RPMI7951 (cell line): ENCODE measurements around the gene CHST6. TPM values are rescaled to one million over a fixed set of nuclear protein-coding genes. Genes with fewer than 3 reads are reported as not detected.

ENCODE experiments used
- DNase-seq: peaks from one replicate; pipeline ENCODE4 v3.0.0-alpha.2; 2012; ENCODE audit warnings: low read depth
- total RNA-seq: library from RNA; depleted of rRNA; stranded (reverse); fragments of >200 nt; shearing (Covaris generic); gene quantifications from 2 replicates; pipeline ENCODE4 v1.2.3, GENCODE V29; 2014

CHST6 gene
- total RNA-seq, 1 experiment from 2014 or later: 0.96 TPM

GRCh38 chr16:75503801-75504200 lies 8.6 kb upstream of the CHST6 start:
- DNase-seq: no peak

- no peak for DNase-seq
Observed at GRCh38 chr16:75502916-75503605, 7.8 kb upstream of the CHST6 start.

- peak; percentile 31 for DNase-seq
Observed at GRCh38 chr16:75501820-75502219, 6.6 kb upstream of the CHST6 start.

- no peak for DNase-seq
Observed at GRCh38 chr16:75501359-75501758, 6.1 kb upstream of the CHST6 start.

GRCh38 chr16:75498605-75499322 lies 3.5 kb upstream of the CHST6 start:
- DNase-seq: peak; percentile 48

GRCh38 chr16:75497558-75497957 lies 2.3 kb upstream of the CHST6 start:
- no peak for DNase-seq

GRCh38 chr16:75494661-75495075 lies 573 bp downstream of the CHST6 start:
- no peak for DNase-seq

GRCh38 chr16:75494184-75494583 lies 1.1 kb downstream of the CHST6 start:
- no peak for DNase-seq

- DNase-seq: peak; percentile 46
Observed at GRCh38 chr16:75491876-75492275, 3.4 kb downstream of the CHST6 start.

- no peak for DNase-seq
Observed at GRCh38 chr16:75488322-75488721, 6.9 kb downstream of the CHST6 start.

- no peak for DNase-seq
Observed at GRCh38 chr16:75486676-75487313, 8.4 kb downstream of the CHST6 start.

- DNase-seq: no peak
Observed at GRCh38 chr16:75486014-75486675, 9.1 kb downstream of the CHST6 start.

- DNase-seq: no peak
Observed at GRCh38 chr16:75485230-75486013, 9.8 kb downstream of the CHST6 start.

- no peak for DNase-seq
Observed at GRCh38 chr16:75483222-75483621, 12.0 kb downstream of the CHST6 start.

GRCh38 chr16:75482434-75483205 lies 12.6 kb downstream of the CHST6 start:
- DNase-seq: no peak

GRCh38 chr16:75481475-75481874 lies 13.8 kb downstream of the CHST6 start:
- peak; percentile 31 for DNase-seq

GRCh38 chr16:75479421-75479990 lies 15.7 kb downstream of the CHST6 start:
- no peak for DNase-seq

- no peak for DNase-seq
Observed at GRCh38 chr16:75478480-75479345, 16.5 kb downstream of the CHST6 start.

GRCh38 chr16:75477680-75478473 lies 17.4 kb downstream of the CHST6 start:
- no peak for DNase-seq
